BE2C (cell line): ENCODE measurements around the gene GADD45A.
A peak's percentile ranks its signal among the peaks of the same experiment; 100 is the strongest.

Experiments used
- DNase-seq: peaks from one replicate; pipeline ENCODE4 v3.0.0-alpha.2; 2020
- H3K27me3 ChIP-seq: fragments of 250-450 bp; sonication (Bioruptor Pico); 2 replicates; pipeline ENCODE4 v1.5.1; 2020; ENCODE audit warnings: mild to moderate bottlenecking
- H3K36me3 ChIP-seq: fragments of 250-450 bp; sonication (Bioruptor Pico); 2 replicates; pipeline ENCODE4 v1.5.1; 2020; ENCODE audit warnings: mild to moderate bottlenecking
- H3K4me1 ChIP-seq: fragments of 250-450 bp; sonication (Bioruptor Pico); 2 replicates; pipeline ENCODE4 v1.5.1; 2020
- H3K4me3 ChIP-seq: 2 replicates; pipeline ENCODE4 v1.5.1; 2011; ENCODE audit warnings: low read depth, low read length
- H3K9me3 ChIP-seq: fragments of 250-450 bp; sonication (Bioruptor Pico); 2 replicates; pipeline ENCODE4 v1.5.1; 2020
- TF ChIP-seq, protein P1 (sequence below): IDR thresholded peaks from 2 replicates; pipeline ENCODE4 v1.5.1; 2012; ENCODE audit warnings: mild to moderate bottlenecking, low read depth, low read length

Gene GADD45A

DNA sequence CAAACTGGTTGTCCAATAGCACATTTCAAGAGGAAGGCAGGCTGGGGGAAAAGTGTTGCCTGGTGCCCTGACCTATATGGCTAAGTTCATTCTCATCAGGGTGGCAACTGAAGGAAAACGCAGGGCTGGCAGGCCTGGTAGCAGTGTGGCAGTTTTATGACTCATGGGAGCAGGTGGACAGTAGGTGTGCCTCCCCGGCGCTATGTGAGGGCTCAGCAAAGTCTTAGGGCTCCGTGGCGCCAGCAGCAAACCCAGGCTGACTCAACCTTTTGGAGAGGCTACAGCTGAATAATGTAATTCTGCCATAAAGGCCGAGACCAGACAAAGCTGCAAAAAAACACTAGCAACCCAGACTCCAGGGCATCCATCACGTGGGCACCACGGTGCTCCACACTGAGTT is 23.6 kb downstream of the GADD45A start:
- Histone ChIP-seq H3K9me3 (no peaks in the 10 kb centered on the region), H3K4me1 (peaks cover 5% of the 10 kb centered on the region), H3K4me3 (no peak overlapping the region), H3K36me3 (no peaks in the 10 kb centered on the region), H3K27me3 (no peaks in the 10 kb centered on the region)
- TF ChIP-seq, protein P1, sequence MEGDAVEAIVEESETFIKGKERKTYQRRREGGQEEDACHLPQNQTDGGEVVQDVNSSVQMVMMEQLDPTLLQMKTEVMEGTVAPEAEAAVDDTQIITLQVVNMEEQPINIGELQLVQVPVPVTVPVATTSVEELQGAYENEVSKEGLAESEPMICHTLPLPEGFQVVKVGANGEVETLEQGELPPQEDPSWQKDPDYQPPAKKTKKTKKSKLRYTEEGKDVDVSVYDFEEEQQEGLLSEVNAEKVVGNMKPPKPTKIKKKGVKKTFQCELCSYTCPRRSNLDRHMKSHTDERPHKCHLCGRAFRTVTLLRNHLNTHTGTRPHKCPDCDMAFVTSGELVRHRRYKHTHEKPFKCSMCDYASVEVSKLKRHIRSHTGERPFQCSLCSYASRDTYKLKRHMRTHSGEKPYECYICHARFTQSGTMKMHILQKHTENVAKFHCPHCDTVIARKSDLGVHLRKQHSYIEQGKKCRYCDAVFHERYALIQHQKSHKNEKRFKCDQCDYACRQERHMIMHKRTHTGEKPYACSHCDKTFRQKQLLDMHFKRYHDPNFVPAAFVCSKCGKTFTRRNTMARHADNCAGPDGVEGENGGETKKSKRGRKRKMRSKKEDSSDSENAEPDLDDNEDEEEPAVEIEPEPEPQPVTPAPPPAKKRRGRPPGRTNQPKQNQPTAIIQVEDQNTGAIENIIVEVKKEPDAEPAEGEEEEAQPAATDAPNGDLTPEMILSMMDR, result no peak
- DNase-seq, result no peak

DNA sequence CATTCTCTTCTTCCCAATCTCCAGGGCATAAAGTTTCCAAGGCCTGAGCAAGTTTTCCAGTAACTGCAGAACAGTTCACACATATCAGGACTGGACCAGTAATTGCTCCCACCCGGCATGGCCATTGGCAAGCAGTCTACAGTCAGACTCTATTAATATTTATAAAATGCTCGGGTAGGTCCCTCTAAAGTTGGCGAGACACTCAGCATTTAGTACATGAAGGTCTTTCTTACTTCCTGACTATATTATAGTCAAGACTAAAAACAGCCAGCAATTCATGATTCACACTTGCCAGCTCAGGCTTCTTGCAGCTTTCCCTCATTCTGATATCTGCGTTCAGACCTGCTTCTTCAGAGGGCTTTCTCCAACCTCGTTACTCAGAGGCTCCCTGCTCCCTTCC is 25.4 kb downstream of the GADD45A start:
- H3K9me3 ChIP-seq, result no peaks in the 10 kb centered on the region
- H3K27me3 ChIP-seq, result no peaks in the 10 kb centered on the region
- TF ChIP-seq, protein P1, result no peak
- H3K36me3 ChIP-seq, result no peaks in the 10 kb centered on the region
- peaks cover 14% of the 10 kb centered on the region for H3K4me1 ChIP-seq
- no peak overlapping the region for H3K4me3 ChIP-seq
- no peak for DNase-seq

DNA sequence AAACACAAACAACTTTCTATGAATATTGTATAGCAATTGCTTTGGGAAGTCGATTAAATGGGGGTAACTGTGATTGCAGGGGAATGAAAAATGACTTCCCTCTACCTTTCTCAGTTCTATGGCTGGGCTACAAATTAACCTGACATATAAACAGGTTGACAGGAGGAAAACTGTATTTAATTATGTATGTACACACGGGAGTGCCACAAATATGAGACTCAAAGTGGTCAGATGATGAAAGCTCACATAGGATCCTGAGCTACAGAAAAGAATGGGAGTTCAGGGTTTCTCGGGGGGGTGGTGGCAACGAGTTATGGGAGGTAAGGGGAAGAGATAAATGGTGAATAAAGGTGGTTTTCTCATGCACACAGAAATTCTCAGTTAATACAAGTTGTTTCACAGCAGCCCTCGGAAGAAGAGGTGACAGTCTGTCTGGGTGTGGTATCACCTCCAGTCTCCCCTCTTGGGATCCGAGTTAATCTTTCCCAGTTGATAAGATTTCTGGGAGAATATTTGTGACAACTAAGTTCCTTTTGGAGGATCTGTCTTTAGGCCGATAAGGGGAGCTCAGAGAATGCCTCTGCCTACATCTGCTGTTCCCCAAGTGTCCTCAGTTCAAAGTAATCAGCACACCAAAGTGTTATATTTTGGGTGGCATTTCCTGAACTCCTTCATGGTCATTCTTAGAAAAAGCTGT is 26.3 kb downstream of the GADD45A start:
- TF ChIP-seq, protein P1, result no peak
- Histone ChIP-seq H3K27me3 (no peaks in the 10 kb centered on the region), H3K36me3 (no peaks in the 10 kb centered on the region), H3K4me1 (peaks cover 19% of the 10 kb centered on the region), H3K4me3 (no peak overlapping the region), H3K9me3 (no peaks in the 10 kb centered on the region)
- no peak for DNase-seq

DNA sequence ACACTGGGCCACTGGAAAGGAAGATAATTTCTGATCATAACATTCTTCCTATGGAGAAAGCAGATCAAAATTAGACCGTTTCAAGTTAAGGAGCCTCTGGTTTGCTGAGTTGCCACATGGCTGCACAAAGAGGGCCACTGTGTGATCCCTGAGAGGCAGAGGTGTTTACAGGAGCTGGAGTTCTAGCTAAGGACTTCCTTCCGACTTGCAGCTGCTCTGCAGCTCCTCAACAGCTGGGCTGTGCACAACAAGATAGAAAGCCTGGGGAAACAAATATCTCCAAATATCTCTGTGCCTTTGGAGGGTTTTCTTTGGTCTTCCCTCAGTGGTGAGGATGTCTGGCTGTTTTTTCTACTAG is 26.8 kb downstream of the GADD45A start:
- no peaks in the 10 kb centered on the region for H3K27me3 ChIP-seq
- H3K36me3 ChIP-seq, result no peaks in the 10 kb centered on the region
- no peak for DNase-seq
- peaks cover 21% of the 10 kb centered on the region for H3K4me1 ChIP-seq
- no peaks in the 10 kb centered on the region for H3K9me3 ChIP-seq
- TF ChIP-seq, protein P1, result no peak
- no peak overlapping the region for H3K4me3 ChIP-seq

DNA sequence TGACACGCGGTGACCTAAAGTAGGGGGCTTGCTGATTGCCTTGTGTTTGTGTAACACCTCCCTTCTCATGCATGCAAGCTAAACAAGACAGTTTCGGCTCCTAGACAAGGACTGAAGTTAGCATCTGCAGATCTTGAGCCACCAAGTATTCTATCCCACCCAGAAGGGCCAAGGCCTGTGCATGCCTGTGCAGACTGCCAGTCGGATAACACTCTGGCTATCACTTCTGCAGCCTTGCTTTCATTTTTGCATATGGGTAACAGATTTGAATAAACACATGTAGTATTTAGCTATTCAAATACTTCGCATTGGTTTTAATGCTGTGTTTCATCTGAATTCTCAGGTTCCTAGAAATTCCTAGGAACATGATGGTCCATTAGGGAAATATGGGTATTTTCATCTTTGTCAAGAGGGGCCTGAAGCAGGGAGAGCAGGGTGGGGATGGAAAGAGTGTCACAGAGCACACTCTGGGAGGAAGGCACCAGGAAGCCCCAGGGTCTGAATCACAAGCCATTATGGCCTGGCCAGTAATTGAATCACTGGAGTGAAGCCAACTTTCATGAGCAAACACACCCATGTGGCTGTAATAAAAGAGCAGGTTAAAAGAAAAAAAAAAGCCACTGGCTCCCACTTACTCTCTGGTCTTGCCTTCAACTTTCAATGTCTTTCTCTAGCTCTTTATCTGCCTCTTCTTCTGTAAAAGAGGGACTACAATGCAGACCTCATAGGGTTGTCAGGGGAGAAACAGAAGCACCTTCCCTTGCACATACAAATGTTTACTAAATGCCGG is 28.3 kb downstream of the GADD45A start:
- DNase-seq, result peak; percentile 75
- no peaks in the 10 kb centered on the region for H3K27me3 ChIP-seq
- peaks cover 21% of the 10 kb centered on the region for H3K4me1 ChIP-seq
- H3K9me3 ChIP-seq, result no peaks in the 10 kb centered on the region
- H3K36me3 ChIP-seq, result no peaks in the 10 kb centered on the region
- TF ChIP-seq, protein P1, result no peak
- peak overlapping the region; percentile 26; the same call in 1 of the 2 replicates for H3K4me3 ChIP-seq

DNA sequence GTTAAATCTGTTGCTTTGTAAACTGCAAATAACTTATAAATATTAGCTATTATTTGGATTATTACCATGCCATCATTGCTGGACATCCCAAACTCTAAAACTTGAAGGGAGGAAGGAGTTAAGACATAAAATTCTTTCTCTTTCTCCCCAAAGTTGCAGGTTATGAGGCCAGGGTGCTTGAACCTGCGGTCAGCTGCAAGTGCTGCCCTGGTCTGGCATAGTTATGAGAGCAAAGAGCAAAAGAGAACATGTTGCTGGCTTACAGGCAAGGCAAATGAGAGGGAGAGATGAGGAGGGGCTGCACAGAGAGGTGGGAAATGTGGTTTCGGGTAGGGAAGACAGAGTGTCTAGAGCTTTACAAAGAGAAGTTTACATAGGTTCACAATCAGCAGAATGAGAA is 30.8 kb downstream of the GADD45A start:
- DNase-seq, result no peak
- H3K4me3 ChIP-seq, result no peak overlapping the region
- no peaks in the 10 kb centered on the region for H3K9me3 ChIP-seq
- H3K27me3 ChIP-seq, result no peaks in the 10 kb centered on the region
- H3K4me1 ChIP-seq, result peaks cover 21% of the 10 kb centered on the region
- H3K36me3 ChIP-seq, result no peaks in the 10 kb centered on the region
- TF ChIP-seq, protein P1, result no peak
